Transverse colon (tissue), 4 donors: ENCODE results near the gene CDC42BPG.

Experiments
- CTCF ChIP-seq, 5 experiments: fragments of 200-600 bp in 3 of 5; fragments of 450-650 bp in 2 of 5; sonication (generic) in 3 of 5; IDR thresholded peaks; 1 replicate in 2 of 5; 2 replicates in 3 of 5; pipeline ENCODE4 v1.5.1; 2016 to 2017; ENCODE audit warnings: antibody characterized with exemption in 5 of 5, inconsistent platforms in 3 of 5, mild to moderate bottlenecking in 2 of 5, moderate library complexity in 1 of 5
- POLR2A ChIP-seq: fragments of 450-650 bp; IDR thresholded peaks from one replicate; pipeline ENCODE4 v1.6.1; 2016; ENCODE audit warnings: antibody characterized with exemption, mild to moderate bottlenecking, moderate library complexity
- POLR2AphosphoS5 ChIP-seq, 3 donors: sonication (generic); formaldehyde crosslinking; IDR thresholded peaks; one replicate each; pipeline ENCODE4 v1.6.1; 2016; ENCODE audit warnings: antibody characterized with exemption in 3 of 3

GRCh38 chr11:64827451-64827839, 17.0 kb downstream of the CDC42BPG start:
- TF ChIP-seq CTCF (IDR thresholded peaks at IDR 0.05) (no peak), POLR2AphosphoS5 (IDR thresholded peaks at IDR 0.05) (no peak), POLR2A (no peak)
